Omental fat pad (tissue), 4 donors: ENCODE data around the gene GTF3C2. TPM values are rescaled to one million over a fixed set of nuclear protein-coding genes. Genes with fewer than 3 reads are reported as not detected.

ENCODE experiments used
- ATAC-seq: fragments of 150-250 bp; one replicate; pipeline ENCODE4 v1.9.1; 2016; ENCODE audit warnings: mild to moderate bottlenecking, moderate library complexity; ENCODE audit not compliant: low FRiP score
- DNase-seq: peaks from one replicate; pipeline ENCODE4 v3.0.0-alpha.2; 2019; ENCODE audit warnings: low spot score
- total RNA-seq, 4 donors: library from RNA; depleted of rRNA; stranded (reverse); fragments of >200 nt; gene quantifications; one replicate each; pipeline ENCODE4 v1.1.0, GENCODE V29; 2016
- TF ChIP-seq, protein P1 (sequence below), 3 donors: fragments of 450-650 bp; IDR thresholded peaks; one replicate each; pipeline ENCODE4 v1.5.1; 2016 to 2017; ENCODE audit warnings: antibody characterized with exemption in 3 of 3, mild to moderate bottlenecking in 3 of 3, moderate library complexity in 2 of 3

GTF3C2 gene, protein sequence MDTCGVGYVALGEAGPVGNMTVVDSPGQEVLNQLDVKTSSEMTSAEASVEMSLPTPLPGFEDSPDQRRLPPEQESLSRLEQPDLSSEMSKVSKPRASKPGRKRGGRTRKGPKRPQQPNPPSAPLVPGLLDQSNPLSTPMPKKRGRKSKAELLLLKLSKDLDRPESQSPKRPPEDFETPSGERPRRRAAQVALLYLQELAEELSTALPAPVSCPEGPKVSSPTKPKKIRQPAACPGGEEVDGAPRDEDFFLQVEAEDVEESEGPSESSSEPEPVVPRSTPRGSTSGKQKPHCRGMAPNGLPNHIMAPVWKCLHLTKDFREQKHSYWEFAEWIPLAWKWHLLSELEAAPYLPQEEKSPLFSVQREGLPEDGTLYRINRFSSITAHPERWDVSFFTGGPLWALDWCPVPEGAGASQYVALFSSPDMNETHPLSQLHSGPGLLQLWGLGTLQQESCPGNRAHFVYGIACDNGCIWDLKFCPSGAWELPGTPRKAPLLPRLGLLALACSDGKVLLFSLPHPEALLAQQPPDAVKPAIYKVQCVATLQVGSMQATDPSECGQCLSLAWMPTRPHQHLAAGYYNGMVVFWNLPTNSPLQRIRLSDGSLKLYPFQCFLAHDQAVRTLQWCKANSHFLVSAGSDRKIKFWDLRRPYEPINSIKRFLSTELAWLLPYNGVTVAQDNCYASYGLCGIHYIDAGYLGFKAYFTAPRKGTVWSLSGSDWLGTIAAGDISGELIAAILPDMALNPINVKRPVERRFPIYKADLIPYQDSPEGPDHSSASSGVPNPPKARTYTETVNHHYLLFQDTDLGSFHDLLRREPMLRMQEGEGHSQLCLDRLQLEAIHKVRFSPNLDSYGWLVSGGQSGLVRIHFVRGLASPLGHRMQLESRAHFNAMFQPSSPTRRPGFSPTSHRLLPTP
- total RNA-seq: 10 to 100 TPM; 24.8 to 76.1 (median 34.8) TPM

DNA sequence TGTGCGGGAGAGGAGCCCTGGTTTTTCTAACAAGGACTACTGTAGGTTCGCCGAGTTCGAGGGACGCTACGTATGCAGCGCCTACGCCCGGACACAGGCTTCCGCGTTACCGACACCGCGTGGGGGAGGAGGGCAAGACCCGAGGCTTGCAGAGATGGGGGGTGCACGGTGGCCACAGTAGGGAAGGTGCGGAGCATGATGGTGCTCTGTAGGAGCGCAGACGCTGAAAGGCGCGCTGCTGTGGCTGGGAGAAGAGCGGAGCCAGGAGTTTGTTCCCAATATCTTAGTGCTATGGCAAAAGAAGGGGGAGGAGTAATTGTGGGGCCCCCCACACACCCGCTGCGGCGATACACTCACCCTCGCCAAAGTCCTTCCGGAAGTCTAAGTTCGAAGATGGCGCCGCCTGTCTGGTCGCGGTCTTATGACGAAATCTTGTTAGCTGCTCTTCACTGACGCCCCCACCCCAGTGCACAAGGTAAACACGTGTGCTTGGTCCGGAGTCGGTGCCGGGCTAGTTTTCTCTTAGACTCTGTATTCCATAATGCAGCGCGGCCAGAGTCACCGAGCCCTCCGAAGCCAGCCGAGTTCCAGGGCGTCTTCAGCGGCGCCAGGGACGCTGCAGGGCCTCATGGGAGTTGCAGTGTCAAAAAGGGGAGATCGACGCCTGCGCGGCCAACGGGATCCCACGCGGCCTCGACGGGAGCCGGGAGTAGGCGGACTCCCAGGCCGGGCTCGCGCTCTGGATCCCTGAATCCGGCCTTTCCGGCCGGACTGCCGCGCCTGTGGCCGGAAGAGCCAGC lies at the start of gene GTF3C2:
GTF3C2 (minus strand) TSS at position 383 of the 800 bp plus-strand sequence. CDS start 13,210 bp downstream, outside the sequence.
- TF ChIP-seq, protein P1, sequence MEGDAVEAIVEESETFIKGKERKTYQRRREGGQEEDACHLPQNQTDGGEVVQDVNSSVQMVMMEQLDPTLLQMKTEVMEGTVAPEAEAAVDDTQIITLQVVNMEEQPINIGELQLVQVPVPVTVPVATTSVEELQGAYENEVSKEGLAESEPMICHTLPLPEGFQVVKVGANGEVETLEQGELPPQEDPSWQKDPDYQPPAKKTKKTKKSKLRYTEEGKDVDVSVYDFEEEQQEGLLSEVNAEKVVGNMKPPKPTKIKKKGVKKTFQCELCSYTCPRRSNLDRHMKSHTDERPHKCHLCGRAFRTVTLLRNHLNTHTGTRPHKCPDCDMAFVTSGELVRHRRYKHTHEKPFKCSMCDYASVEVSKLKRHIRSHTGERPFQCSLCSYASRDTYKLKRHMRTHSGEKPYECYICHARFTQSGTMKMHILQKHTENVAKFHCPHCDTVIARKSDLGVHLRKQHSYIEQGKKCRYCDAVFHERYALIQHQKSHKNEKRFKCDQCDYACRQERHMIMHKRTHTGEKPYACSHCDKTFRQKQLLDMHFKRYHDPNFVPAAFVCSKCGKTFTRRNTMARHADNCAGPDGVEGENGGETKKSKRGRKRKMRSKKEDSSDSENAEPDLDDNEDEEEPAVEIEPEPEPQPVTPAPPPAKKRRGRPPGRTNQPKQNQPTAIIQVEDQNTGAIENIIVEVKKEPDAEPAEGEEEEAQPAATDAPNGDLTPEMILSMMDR (IDR thresholded peaks at IDR 0.05): no peak
- DNase-seq (peak; percentile 91), ATAC-seq (peak; percentile 97)

DNA sequence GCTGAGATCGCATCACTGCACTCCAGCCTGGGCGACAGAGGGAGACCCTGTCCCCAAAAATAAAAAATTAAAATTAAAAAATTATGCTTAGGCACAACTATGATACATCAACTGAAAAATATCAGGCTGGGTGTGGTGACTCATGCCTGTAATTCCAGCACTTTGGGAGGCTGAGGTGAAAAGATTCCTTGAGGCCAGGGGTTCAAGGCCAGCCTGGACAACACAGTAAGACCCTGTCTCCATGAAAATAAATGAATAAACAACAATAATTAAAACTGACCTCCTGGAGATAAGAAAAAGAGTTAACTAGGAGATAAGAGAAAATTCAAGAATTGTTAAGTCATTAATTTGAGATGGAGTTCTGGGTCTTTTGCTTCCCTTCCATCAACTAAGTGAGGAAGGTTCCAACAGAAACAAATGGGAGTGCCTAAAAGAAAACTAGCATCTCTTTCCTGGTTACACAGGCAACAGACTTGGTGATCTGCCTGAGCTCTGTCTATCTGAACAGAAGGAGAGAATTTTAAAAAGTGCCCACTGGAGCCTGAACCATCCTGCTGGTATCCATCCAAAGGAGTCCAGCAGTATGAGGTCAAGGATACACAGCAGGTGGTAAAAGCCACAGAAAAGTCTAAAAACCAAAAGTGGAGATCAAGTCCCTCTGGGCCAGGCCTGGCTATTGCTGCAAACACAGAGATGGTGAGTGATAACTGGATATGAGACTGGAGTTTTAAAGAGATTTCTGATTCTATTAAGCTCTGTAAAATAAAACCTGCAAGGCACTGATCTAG lies 44.0 kb upstream of the GTF3C2 start:
- TF ChIP-seq, protein P1 (IDR thresholded peaks at IDR 0.05): no peak
- ATAC-seq (no peak), DNase-seq (no peak)

DNA sequence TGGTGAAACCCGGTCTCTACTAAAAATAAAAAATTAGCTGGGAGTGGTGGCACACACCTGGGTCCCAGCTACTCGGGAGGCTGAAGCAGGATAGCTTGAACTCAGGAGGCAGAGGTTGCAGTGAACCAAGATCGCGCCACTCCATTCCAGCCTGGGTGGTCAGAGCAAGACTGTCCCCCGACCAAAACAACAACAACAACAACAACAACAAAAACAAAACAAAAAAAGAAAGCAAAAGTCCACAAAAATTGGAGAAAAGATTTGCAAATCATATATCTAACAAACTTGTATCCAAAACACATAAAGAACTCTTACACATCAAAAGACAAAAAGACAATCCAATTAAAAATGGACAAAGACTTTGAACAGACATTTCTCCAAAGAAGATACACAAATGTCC lies 42.4 kb upstream of the GTF3C2 start:
- TF ChIP-seq, protein P1 (IDR thresholded peaks at IDR 0.05): no peak
- DNase-seq (no peak), ATAC-seq (no peak)

DNA sequence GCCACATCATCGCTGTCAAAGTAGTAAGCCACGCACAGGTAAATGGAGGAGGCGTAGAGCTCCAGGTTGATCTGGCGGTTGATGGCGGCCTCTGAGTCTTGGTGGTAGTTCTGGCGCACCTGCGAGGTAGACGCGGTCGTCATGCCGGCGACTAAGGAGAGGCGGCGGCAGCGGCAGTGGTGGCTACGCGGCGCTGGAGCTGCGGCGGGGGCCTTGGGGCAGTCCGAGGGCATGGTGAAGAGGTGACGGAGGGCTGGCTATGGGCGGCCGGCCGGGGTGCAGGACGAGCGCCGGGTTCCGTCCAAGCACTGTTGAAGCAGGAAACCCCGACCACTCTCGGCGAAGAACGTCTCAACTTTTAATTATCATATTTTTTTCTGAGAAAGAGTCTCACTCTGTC lies 36.7 kb upstream of the GTF3C2 start:
- TF ChIP-seq, protein P1 (IDR thresholded peaks at IDR 0.05): no peak
- no peak for ATAC-seq

DNA sequence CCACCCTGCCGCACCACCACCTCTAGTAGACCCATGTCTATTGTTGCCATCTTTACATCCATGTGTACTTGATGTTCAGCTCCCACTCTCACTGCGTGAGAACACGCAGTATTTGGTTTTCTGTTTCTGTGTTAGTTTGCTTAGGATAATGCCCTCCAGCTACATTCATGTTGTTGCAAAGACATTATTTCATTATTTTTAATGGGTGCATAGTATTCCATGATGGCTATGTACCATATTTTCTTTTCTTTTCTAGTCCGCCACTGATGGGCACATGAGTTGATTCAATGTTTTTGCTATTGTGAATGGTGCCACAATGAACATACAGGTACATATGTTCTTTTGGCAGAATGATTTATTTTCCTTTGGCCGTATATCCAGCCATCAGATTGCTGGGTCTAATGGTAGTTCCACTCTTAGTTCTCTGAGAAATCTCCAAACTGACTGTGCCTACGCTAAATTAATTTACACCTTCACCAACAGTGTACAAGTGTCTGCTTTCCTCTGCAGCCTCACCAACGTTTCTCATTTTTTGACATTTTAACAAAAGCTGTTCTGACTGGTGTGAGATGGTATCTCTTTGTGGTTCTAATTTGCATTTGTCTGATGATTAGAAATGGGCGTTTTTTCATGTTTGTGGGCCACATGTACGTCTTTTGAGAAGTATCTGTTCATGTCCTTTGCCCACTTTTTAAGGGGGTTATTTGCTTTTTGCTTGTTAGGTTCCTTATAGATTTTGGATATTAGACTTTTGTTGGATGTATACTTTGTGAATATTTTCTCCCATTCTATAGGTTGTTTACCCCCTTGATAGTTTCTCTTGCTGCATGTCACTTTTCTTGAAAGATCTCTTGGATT lies 34.5 kb upstream of the GTF3C2 start:
- DNase-seq (no peak), ATAC-seq (no peak)
- TF ChIP-seq, protein P1 (IDR thresholded peaks at IDR 0.05): no peak

More for the DNA sequence above, 36.7 kb upstream of the GTF3C2 start:
- no peak for DNase-seq
